Activated CD4-positive, alpha-beta T cell treated with anti-CD3 and anti-CD28 coated beads, Interleukin-10, Interleukin-2, amounts not matched to agents 100 ng/mL and 50 ng/mL, durations not matched to agents 16 hours and 8 hours (primary cell): ENCODE measurements around the gene PTEN.
A peak's percentile ranks its signal among the peaks of the same experiment; 100 is the strongest.

Experiments used
- DNase-seq: peaks from one replicate; pipeline ENCODE4 v3.0.0-alpha.2; 2020

PTEN gene

GRCh38 chr10:87925570-87925969 is 62.1 kb downstream of the PTEN start:
- DNase-seq: no peak

DNA sequence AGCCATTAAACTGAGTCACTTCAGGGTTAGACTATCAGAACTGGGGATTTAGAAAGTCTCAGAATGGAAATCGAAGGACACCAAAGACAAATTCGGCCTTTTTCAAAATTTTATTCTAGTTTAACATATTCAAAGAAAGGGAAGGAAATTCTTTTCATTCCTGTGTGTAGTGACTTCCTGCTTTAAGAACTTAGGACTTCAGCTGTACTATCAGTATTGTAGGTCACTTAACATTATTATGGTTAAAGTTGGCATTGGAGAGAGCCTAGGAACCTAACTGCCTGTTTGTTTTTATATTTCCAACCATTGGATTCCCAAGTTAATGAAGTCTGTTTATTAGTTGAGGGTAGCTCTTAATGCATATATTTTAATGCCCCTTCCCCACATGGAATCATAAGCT is 63.7 kb downstream of the PTEN start:
- no peak for DNase-seq

DNA sequence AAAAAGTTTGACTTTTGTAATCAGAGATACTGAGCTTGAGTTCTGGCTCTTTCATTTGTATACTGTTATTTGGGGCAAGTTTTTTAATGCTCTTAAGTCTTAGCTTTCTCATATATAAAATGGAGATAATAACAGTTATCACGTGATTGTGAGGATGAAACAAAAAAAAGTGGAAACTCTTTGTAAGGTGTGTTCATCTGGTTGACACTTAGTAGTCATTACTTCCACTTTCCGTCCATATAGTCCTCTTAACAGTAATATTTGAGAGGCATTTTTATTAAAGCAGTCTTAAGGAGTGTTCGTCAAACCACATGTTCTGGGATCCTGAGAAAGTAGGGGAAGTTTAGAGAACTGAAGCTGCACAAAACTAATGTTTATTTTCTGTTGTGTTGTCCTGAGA is 65.6 kb downstream of the PTEN start:
- DNase-seq: no peak

- no peak for DNase-seq
These were observed 66.7 kb downstream of the PTEN start for GRCh38 chr10:87930141-87930540.

DNA sequence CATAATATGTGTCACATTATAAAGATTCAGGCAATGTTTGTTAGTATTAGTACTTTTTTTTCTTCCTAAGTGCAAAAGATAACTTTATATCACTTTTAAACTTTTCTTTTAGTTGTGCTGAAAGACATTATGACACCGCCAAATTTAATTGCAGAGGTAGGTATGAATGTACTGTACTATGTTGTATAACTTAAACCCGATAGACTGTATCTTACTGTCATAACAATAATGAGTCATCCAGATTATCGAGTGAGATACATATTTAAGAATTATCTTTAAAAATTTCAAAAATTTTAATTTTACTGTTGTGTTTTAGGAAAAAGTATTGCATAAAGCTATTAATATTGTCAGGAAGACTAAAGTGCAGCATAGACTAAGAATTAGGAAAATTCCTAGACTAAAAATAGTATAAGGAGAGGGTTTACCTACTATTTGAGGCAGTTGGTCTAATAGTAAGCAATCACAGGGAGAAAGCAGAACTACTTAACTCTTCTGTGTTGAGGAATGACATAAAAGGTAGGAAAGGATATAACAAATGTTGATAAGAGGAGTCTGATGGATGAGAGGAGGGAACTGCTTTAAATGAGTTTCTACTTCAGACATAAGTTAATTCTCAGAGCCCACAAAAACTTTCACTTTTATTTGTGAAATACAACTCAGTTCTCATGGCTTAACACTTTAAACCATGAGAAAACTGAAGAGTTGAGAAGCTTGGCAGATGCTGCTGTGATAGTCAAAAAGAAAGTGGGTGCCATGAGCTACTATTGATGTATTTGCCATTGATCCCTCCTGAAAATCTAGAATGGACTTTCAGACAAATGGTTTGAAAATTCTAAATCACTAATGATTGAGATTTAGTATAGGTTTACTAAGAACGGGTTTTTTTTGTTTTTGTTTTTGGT is 67.8 kb downstream of the PTEN start:
- DNase-seq: peak; percentile 50

GRCh38 chr10:87931836-87932230 is 68.4 kb downstream of the PTEN start:
- peak; percentile 22 for DNase-seq

DNA sequence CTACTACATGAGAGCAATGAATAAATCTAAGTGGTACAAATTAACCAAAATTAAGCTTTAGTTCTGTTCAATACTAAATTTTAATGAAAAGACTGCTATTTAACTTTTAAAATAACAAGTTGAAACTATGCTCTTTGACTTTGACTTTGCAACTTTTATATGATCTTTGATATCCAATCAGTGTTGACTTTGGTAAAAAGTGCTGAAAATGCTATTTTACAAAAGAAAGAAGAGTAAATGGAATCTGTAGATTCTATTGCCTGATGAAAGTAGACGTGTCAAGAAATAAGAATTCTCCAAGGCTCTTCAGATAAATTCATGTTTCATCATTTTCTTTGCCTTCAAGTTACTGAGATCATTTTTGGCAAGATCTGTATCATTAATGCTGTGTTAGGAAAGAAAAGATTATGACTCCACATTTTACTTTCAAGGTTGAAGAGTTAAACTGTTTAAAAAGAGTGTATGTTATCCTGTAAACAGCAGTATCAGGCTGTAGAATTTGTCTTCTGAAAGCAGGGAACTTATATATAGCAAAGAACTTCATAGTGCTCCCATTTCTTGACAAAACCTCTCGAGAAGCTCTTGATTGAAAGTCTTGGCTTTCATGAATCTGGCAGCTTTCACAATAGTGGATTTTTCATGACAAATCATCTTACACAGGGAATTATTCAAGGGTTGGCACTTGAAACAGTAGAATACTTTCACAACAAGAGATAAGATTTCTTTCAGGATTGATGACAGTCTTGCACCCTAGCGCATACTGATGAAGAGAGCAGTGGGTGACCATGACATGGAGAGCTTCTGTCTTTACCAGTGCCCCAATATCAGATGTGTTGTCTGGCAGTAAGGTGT is 72.1 kb downstream of the PTEN start:
- DNase-seq: no peak

DNA sequence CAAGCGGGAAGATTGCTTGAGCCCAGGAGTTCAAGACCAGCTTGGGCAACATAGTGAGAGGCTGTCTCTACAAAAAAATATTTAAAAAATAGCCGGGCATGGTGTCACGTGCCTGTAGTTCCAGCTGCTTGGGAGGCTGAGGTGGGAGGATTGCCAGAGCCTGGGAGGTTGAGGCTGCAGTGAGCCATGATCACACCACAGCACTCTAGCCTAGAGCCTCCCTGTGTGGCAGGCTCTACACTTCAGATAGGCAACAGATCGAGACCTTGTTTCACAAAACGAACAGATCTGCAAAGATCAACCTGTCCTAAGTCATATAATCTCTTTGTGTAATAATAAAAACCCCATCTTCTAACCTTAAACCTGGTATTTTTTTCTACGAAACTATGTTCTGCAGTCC is 76.8 kb downstream of the PTEN start:
- no peak for DNase-seq

DNA sequence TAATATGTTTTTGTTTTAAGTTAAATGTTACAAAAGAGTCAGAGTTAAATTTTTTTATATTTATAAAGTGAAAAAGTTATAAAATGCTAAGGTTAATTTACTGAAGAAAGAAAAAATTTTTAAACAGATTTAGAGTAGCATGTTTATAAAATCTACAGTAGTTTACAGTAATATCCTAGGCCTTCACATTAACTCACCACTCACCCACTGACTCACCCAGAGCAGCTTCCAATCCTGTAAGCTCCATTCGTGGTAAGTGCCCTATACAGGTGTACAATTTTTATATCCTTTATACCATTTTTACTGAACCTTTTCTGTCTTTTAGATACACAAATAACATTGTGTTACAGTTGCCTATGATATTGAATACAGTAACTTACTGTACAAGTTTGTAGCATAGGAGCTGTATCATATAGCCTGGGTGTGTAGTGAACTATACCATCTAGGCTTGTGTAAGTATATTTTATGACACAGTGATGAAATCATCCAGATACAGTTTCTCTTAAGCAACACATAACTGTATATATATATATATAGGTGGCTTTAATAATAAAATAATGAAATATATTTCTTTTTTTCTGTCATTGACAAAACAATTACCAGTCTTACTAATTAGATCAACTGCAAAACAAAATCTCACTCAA is 79.6 kb downstream of the PTEN start:
- DNase-seq: no peak

DNA sequence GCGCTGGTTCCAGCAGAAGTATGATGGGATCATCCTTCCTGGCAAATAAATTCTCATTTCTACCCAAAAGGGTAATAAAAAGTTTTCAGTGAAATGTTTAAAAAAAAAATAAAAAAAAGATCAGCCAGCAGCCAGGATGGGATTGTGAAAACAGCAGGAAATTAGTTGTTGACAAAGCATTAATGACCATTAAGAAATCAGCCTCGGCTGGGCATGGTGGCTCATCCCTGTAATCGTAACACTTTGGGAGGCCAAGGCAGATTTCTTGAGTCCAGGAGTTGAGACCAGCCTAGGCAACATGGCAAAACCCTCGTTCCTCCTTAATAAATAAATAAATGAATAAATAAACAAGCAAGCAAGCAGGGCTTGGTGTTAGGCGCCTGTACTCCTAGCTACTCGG is 82.6 kb downstream of the PTEN start:
- DNase-seq: no peak

DNA sequence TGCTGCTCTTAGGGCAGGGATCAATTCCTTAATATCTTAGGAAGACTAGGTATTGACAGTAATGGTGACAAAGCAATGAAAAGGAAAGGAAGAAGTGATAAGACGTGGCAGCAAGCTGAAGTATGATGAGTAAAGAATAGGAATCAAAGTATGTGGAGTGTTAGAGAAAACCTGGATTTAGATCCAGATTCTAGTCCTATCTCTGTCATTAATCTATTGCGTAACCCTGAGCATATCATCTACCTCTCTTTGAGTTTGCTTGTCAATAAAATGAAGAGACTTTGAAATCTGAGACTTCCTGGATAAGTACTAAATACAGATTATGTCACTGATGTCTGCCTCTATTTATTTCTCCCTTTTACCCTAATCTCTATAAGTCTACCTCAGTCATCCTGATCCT is 89.2 kb downstream of the PTEN start:
- DNase-seq: no peak

DNA sequence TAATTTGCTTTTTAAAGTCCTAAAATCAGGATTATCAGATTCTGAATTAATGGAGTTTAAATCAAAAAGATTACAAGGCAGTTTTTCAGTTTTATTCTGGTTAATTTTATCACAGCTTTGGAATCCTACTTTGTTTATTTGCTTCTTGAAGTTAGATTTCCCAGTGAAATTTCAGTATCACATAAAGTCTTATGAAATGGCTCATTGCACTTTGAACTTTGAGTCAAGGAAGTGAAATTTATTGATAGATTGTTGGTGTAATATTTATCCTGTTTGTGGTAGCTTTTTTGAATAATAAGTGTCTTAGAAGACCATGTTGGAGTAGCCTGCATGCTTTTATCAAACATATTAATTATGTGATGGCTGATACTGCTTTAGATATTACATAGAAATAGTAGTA is 92.6 kb downstream of the PTEN start:
- DNase-seq: no peak

GRCh38 chr10:87957702-87958101 is 94.3 kb downstream of the PTEN start:
- DNase-seq: no peak

- DNase-seq: no peak
These were observed 96.8 kb downstream of the PTEN start for GRCh38 chr10:87960230-87960629.

GRCh38 chr10:87961314-87961713 is 97.9 kb downstream of the PTEN start:
- DNase-seq: no peak

GRCh38 chr10:87966459-87966858 is 103.0 kb downstream of the PTEN start:
- DNase-seq: no peak

DNA sequence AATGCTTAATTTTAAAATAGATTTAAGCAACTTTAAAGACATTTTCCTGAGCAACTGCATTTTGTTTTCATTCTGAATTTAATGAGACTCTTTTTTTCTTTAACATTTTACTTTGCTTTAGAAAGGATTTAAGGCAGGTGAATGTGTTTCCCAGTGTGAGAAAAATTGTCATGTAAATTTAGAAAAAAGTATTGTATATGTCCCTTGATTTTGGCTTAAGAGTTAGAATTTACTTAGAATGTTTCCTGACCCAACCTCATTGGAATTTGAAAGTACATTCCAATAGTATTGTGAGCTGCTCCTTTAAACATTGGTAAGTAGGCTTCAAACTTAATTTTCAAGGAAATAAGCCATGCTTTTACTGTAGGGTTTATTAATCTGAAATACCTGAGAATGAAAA is 110.2 kb downstream of the PTEN start:
- DNase-seq: no peak

DNA sequence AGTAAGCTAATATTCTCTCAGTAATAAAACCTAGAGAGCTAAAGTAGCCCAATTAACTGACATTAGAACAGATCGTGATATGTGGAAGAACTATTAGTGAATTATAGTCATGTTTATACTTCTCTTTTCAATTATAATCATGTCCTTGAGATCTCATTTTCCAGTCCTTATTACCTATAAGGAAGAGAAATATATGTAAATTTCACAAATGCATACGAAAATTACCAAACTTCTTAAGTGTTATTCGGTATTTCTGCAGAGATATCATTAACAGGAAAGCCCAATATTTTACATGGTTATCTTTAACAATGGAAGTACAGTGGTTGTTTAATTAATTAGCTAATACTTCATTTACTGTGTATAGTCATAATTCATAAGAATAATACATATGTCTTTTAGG is 110.7 kb downstream of the PTEN start:
- no peak for DNase-seq

DNA sequence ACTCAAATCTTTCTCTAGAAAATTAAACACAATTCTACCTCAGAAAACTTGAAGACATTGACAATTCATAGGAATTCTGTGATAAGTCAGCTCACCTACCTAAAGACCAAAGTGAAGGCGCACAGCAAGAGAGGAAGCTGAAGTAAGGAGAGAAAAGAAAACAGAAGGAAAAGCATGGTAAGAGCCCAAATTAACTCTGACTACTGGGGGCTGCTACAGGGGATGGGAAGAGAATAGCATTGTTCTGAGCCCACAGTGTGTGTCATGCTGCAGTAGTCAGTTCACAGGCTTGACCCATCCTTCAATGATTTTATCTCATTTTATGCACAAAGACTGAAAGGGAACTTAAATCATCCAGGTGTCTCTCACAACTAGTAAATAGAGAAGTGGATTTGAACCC is 111.3 kb downstream of the PTEN start:
- DNase-seq: no peak

DNA sequence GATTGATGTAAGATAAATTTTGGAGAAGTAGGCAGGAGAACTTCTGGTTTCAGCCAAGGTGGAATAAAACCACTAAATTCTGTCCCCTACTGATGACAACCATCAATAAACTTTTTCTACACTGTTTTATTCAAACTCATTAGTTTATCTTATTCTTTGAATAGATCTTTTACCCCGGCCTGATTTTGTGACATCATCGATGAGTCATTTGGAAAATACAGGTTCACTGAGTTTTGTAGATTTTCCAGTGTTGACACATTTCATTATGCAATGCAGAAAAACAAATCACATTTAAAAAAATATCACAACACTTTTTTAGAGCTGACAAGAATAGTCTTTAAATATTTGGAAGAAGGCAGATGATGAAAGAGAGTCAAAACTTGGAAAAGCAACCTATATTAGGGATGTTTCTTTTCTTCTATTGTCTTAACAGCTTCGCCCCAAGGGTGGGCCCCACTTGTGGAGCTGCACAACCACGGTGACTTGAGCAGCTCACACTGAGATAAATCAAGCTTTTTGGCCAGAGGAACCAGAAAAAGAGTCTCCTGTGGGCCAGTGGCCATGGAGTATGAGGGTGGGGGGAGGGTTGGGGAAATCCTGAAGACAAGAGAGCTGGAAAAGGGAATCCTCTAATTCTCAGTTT is 112.8 kb downstream of the PTEN start:
- DNase-seq: peak; percentile 11

- no peak for DNase-seq
These were observed 114.7 kb downstream of the PTEN start for GRCh38 chr10:87978166-87978565.

- peak; percentile 7 for DNase-seq
These were observed 116.4 kb downstream of the PTEN start for GRCh38 chr10:87979847-87980246.

- DNase-seq: no peak
These were observed 120.3 kb downstream of the PTEN start for GRCh38 chr10:87983716-87984115.
